ENCODE data around the gene NTM. TPM values are rescaled to one million over a fixed set of nuclear protein-coding genes. Genes with fewer than 3 reads are reported as not detected.
"Not testable (repeated sequence)": the region's sequence is repeated elsewhere in the genome, so short reads cannot be mapped to it uniquely, and the experiment has no call there.

NTM gene
- total RNA-seq = 10.8 TPM

GRCh38 chr11:131370090-131370751 is at the start of gene NTM:
TSS of gene NTM (plus strand) at chr11:131370615.
- DNase-seq = no peak

GRCh38 chr11:131324921-131325570 is 45.4 kb upstream of the NTM start:
- no peak for DNase-seq

GRCh38 chr11:131326829-131327228 is 43.6 kb upstream of the NTM start:
- no peak for DNase-seq

- DNase-seq = no peak
These were observed 43.0 kb upstream of the NTM start for GRCh38 chr11:131327421-131327820.

- DNase-seq = no peak
These were observed 41.6 kb upstream of the NTM start for GRCh38 chr11:131328843-131329242.

GRCh38 chr11:131331010-131331409 is 39.4 kb upstream of the NTM start:
- DNase-seq = no peak

GRCh38 chr11:131331546-131331945 is 38.9 kb upstream of the NTM start:
- no peak for DNase-seq

- no peak for DNase-seq
These were observed 35.8 kb upstream of the NTM start for GRCh38 chr11:131334601-131335000.

GRCh38 chr11:131341900-131342299 is 28.5 kb upstream of the NTM start:
- DNase-seq = not testable (repeated sequence)

- DNase-seq = not testable (repeated sequence)
These were observed 28.0 kb upstream of the NTM start for GRCh38 chr11:131342442-131342841.

GRCh38 chr11:131345406-131345805 is 25.0 kb upstream of the NTM start:
- no peak for DNase-seq

- no peak for DNase-seq
These were observed 20.9 kb upstream of the NTM start for GRCh38 chr11:131349368-131350086.

- no peak for DNase-seq
These were observed 19.5 kb upstream of the NTM start for GRCh38 chr11:131350872-131351271.

- DNase-seq = no peak
These were observed 18.6 kb upstream of the NTM start for GRCh38 chr11:131351848-131352247.

GRCh38 chr11:131353766-131354165 is 16.6 kb upstream of the NTM start:
- no peak for DNase-seq

- no peak for DNase-seq
These were observed 16.1 kb upstream of the NTM start for GRCh38 chr11:131354251-131354701.

GRCh38 chr11:131356206-131356605 is 14.2 kb upstream of the NTM start:
- no peak for DNase-seq

- DNase-seq = no peak
These were observed 5.0 kb upstream of the NTM start for GRCh38 chr11:131365329-131365930.

- no peak for DNase-seq
These were observed 731 bp downstream of the NTM start for GRCh38 chr11:131370901-131371790.

- DNase-seq = no peak
These were observed 1.3 kb downstream of the NTM start for GRCh38 chr11:131371791-131372104.

- DNase-seq = no peak
These were observed 2.0 kb downstream of the NTM start for GRCh38 chr11:131372234-131372962.

Measured in skin of body (tissue), 2 donors.